HFF-Myc (cell line): ENCODE results near the gene EID3.

Source experiments
- DNase-seq: peaks from one replicate; pipeline ENCODE4 v3.0.0-alpha.2; 2011; ENCODE audit warnings: low read depth; ENCODE audit errors: extremely low read depth
- H3K4me3 ChIP-seq: replicated peaks from 2 replicates; pipeline ENCODE4 v1.5.1; 2011; ENCODE audit warnings: low read depth, mild to moderate bottlenecking, control low read depth, low read length
- TF ChIP-seq, protein P1 (sequence below): IDR thresholded peaks from 2 replicates; pipeline ENCODE4 v1.5.1; 2012; ENCODE audit warnings: mild to moderate bottlenecking, low read depth, low read length, control low read depth; ENCODE audit errors: missing control alignments

The EID3 gene

DNA sequence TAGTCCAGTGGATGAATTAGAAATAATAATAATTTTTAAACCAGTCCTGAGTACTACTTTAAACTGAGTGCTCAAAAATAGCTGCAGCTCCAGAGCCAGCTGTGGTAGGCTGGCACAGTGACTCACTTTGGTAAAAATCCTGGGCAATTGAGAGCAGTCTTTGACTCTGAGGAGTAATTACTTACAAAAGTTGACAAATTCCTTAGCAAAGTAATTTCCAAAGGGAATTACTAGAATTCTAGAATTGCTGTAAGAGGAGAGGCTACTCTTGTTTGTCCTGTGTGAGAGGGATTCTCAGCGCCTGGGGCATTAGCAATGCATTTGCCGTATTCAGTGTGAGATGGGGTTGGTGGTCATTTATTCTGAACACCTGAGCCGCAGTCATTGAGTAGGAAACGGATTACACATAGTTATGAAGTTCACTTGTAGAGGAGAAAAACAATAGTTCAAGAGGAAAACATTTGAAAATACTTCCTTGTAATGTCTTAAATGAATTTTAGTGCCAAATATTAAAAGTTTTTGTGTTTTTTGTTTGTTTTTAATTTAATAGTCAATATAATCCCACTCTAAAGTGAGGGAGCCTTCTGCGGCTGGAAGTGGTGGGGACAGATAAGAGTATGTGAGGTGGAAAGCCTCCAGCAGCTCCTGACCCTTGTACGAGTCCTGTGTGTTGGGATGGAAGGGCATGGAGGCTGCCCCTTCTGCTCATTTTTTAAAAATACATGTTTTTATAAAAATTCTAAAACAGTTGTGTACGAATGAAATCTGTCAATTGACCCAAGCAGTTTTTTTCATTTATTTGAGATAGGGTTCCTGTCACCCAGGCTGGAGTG is 41.9 kb downstream of the EID3 start:
- TF ChIP-seq, protein P1, sequence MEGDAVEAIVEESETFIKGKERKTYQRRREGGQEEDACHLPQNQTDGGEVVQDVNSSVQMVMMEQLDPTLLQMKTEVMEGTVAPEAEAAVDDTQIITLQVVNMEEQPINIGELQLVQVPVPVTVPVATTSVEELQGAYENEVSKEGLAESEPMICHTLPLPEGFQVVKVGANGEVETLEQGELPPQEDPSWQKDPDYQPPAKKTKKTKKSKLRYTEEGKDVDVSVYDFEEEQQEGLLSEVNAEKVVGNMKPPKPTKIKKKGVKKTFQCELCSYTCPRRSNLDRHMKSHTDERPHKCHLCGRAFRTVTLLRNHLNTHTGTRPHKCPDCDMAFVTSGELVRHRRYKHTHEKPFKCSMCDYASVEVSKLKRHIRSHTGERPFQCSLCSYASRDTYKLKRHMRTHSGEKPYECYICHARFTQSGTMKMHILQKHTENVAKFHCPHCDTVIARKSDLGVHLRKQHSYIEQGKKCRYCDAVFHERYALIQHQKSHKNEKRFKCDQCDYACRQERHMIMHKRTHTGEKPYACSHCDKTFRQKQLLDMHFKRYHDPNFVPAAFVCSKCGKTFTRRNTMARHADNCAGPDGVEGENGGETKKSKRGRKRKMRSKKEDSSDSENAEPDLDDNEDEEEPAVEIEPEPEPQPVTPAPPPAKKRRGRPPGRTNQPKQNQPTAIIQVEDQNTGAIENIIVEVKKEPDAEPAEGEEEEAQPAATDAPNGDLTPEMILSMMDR = no peak
- no peak overlapping the region for H3K4me3 ChIP-seq
- no peak for DNase-seq

- TF ChIP-seq, protein P1 = no peak
- H3K4me3 ChIP-seq = no peak overlapping the region
- DNase-seq = no peak
These were observed 44.0 kb downstream of the EID3 start for GRCh38 chr12:104347374-104348075.

GRCh38 chr12:104348283-104348993 is 44.9 kb downstream of the EID3 start:
- H3K4me3 ChIP-seq = no peak overlapping the region
- no peak for DNase-seq
- TF ChIP-seq, protein P1 = no peak

- no peak overlapping the region for H3K4me3 ChIP-seq
- TF ChIP-seq, protein P1 = no peak
- DNase-seq = no peak
These were observed 45.5 kb downstream of the EID3 start for GRCh38 chr12:104348994-104349494.

DNA sequence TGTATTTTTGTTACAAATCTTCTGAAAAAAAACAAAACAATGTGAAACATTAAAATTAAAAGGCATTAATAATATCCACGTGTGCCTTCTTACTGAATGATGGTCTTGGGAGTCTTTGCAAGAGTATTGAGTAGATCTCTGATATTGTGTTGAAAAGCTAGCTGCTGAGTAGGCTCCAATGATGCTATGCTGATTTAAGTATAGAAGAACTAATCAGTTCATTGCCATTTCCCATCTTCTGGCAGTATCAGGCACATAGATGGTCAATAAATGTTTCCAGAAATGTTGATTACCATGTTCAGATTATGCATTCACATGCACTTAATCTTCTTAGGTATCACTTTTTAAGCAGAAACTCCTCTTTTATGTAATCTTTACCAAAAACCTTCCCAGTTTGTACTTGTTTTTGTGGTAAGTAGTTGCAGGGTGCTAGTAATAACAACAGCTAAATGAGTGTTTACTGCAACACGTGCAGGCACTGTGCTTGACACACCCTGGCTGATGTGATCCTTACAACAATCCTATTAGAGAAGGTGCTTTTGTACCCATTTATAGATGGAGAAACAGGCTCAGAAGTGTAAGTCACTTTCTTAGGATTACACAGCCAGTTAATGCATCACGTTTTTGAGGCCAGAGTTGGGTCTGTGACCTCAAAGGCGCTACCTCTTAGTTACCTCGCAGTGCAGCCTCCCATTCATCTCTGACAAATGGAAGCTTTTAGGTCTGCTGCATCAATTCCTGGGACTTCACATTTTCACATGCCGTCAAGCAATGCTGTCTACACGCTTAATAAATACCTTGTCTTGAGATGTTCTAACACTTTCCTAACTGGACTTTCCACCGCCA is 46.9 kb downstream of the EID3 start:
- H3K4me3 ChIP-seq = no peak overlapping the region
- no peak for DNase-seq
- TF ChIP-seq, protein P1 = no peak
